HG03095 (cell line): ENCODE measurements around the gene PNPLA3.
A peak's percentile ranks its signal among the peaks of the same experiment; 100 is the strongest.

ENCODE experiments used
- ATAC-seq: cut with Tn5 transposase; IDR thresholded peaks from one replicate; pipeline ENCODE4 v1.9.1; 2021; ENCODE audit warnings: moderate library complexity; ENCODE audit not compliant: unreplicated experiment

The PNPLA3 gene

GRCh38 chr22:43923631-43924464, at the start of gene PNPLA3:
Gene PNPLA3, plus strand, starts transcription at chr22:43923805. Its CDS starts 107 bp downstream, at chr22:43923912.
- no peak for ATAC-seq

GRCh38 chr22:43876866-43877509, 46.6 kb upstream of the PNPLA3 start:
- no peak for ATAC-seq

- no peak for ATAC-seq
Observed at GRCh38 chr22:43878079-43878795, 45.4 kb upstream of the PNPLA3 start.

GRCh38 chr22:43878831-43879550, 44.6 kb upstream of the PNPLA3 start:
- ATAC-seq, result no peak

- ATAC-seq, result no peak
Observed at GRCh38 chr22:43879901-43880540, 43.6 kb upstream of the PNPLA3 start.

- no peak for ATAC-seq
Observed at GRCh38 chr22:43880541-43880991, 43.0 kb upstream of the PNPLA3 start.

GRCh38 chr22:43881091-43882061, 42.2 kb upstream of the PNPLA3 start:
- no peak for ATAC-seq

GRCh38 chr22:43882122-43882767, 41.4 kb upstream of the PNPLA3 start:
- no peak for ATAC-seq

GRCh38 chr22:43883012-43883661, 40.5 kb upstream of the PNPLA3 start:
- ATAC-seq, result no peak

GRCh38 chr22:43883719-43884415, 39.7 kb upstream of the PNPLA3 start:
- no peak for ATAC-seq

- ATAC-seq, result peak; percentile 68
Observed at GRCh38 chr22:43884600-43885318, 38.8 kb upstream of the PNPLA3 start.

GRCh38 chr22:43885319-43885671, 38.3 kb upstream of the PNPLA3 start:
- no peak for ATAC-seq

GRCh38 chr22:43885786-43886185, 37.8 kb upstream of the PNPLA3 start:
- no peak for ATAC-seq

- ATAC-seq, result no peak
Observed at GRCh38 chr22:43886231-43886630, 37.4 kb upstream of the PNPLA3 start.

GRCh38 chr22:43887391-43887790, 36.2 kb upstream of the PNPLA3 start:
- no peak for ATAC-seq

GRCh38 chr22:43888740-43889139, 34.9 kb upstream of the PNPLA3 start:
- no peak for ATAC-seq

GRCh38 chr22:43889201-43889859, 34.3 kb upstream of the PNPLA3 start:
- no peak for ATAC-seq
